GM10248 (cell line): ENCODE measurements around the gene TCF7L1.
"Not testable (repeated sequence)": the region's sequence is repeated elsewhere in the genome, so short reads cannot be mapped to it uniquely, and the experiment has no call there.

ENCODE experiments used
- CTCF ChIA-PET: fragments of 300-600 bp; sonication (Branson Sonifier 250); formaldehyde crosslinking; extraction: SDS; loops from one replicate; lab custom pipeline; 2021; ENCODE audit warnings: antibody characterized with exemption; lab: Yijun Ruan, JAX
- POLR2A ChIA-PET: fragments of 350-650 bp; sonication (Branson Sonifier 250); formaldehyde crosslinking; extraction: SDS; loops from one replicate; lab custom pipeline; 2020; ENCODE audit warnings: antibody characterized with exemption; lab: Yijun Ruan, JAX
- DNase-seq: peaks from one replicate; pipeline ENCODE4 v3.0.0; 2012; ENCODE audit errors: extremely low spot score
- CTCF ChIP-seq: IDR thresholded peaks from 2 replicates; pipeline ENCODE4 v1.5.1; 2012; ENCODE audit warnings: mild to moderate bottlenecking, low read depth; ENCODE audit errors: extremely low read depth, missing control alignments, control extremely low read depth

The TCF7L1 gene

GRCh38 chr2:85318222-85319074 is 185.3 kb downstream of the TCF7L1 start:
- DNase-seq: no peak
- no peak for TF ChIP-seq CTCF
- ChIA-PET POLR2A (interaction anchor here (0.7 to 0.9 kb wide), 2 partner anchors 9 to 363 kb away, joined by 5 to 6 read pairs; partner anchors contain the start of gene TGOLN2), CTCF (interaction anchor here (1.0 to 6.3 kb wide), 5 partner anchors 9 to 360 kb away, joined by 4 to 48 read pairs (median 4); partner anchors contain the start of gene TGOLN2)

- POLR2A ChIA-PET: interaction anchor here (0.7 to 0.9 kb wide), 2 partner anchors 219 to 868 kb away, joined by 3 read pairs; partner anchors contain the start of gene MAT2A
- CTCF ChIA-PET: interaction anchor here (1.0 to 6.3 kb wide), 7 partner anchors 8 to 359 kb away, joined by 3 to 48 read pairs (median 4); partner anchors contain the start of gene TGOLN2
- TF ChIP-seq CTCF: no peak
- no peak for DNase-seq
Observed at GRCh38 chr2:85319796-85320195, 186.6 kb downstream of the TCF7L1 start.

- ChIA-PET CTCF (interaction anchor here (1.3 to 1.8 kb wide), 3 partner anchors 23 to 32 kb away, joined by 3 to 7 read pairs (median 4); no protein-coding TSS in a partner anchor), POLR2A (no interaction called here)
- no peak for DNase-seq
- no peak for TF ChIP-seq CTCF
Observed at GRCh38 chr2:85323351-85323987, 190.3 kb downstream of the TCF7L1 start.

- CTCF ChIA-PET: interaction anchor here (1.3 to 1.8 kb wide), 3 partner anchors 24 to 33 kb away, joined by 3 to 7 read pairs (median 4); no protein-coding TSS in a partner anchor
- POLR2A ChIA-PET, DNase-seq: not testable (repeated sequence)
Observed at GRCh38 chr2:85323988-85324367, 190.8 kb downstream of the TCF7L1 start.

- ChIA-PET CTCF (interaction anchor here (1.0 to 1.6 kb wide), 2 partner anchors 15 to 34 kb away, joined by 3 to 4 read pairs; no protein-coding TSS in a partner anchor), POLR2A (interaction anchor here (0.7 kb wide), 1 partner anchor 418 kb away, joined by 3 read pairs; no protein-coding TSS in a partner anchor)
- no peak for DNase-seq
- TF ChIP-seq CTCF: no peak
Observed at GRCh38 chr2:85324639-85325465, 191.7 kb downstream of the TCF7L1 start.

- TF ChIP-seq CTCF: no peak
- ChIA-PET POLR2A (interaction anchor here (0.7 kb wide), 1 partner anchor 419 kb away, joined by 3 read pairs; no protein-coding TSS in a partner anchor), CTCF (interaction anchor here (1.0 to 1.4 kb wide), 3 partner anchors 10 to 227 kb away, joined by 3 read pairs; no protein-coding TSS in a partner anchor)
- DNase-seq: no peak
Observed at GRCh38 chr2:85325466-85325811, 192.2 kb downstream of the TCF7L1 start.
